Measurements from ENCODE around the gene EP400.
"Not testable (repeated sequence)": the region's sequence is repeated elsewhere in the genome, so short reads cannot be mapped to it uniquely, and the experiment has no call there.

The EP400 gene

DNA sequence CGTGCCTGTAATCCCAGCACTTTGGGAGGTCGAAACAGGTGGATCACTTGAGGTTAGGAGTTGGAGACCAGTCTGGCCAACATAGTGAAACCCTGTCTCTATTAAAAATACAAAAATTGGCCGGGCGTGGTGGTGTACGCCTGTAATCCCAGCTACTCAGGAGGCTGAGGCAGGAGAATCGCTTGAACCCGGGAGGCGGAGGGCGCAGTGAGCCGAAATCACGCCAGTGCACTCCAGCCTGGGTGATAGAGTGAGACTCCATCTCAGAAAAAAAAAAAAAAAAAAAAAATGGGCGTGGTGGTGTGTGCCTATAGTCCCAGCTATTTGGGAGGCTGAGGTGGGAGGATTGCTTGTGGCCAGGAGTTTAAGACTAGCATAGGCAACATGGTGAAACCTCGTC, 4.7 kb downstream of the EP400 start:
- H3K9me3 ChIP-seq (ENCODE audit: control extremely low read depth in 1 of 5, control insufficient read depth in 4 of 5, insufficient read depth in 2 of 5, low read depth in 1 of 5, low read length in 4 of 5); CTCF ChIA-PET; H3K36me3 ChIP-seq (ENCODE audit: control insufficient read depth in 4 of 4, insufficient read depth in 4 of 4, low read length in 3 of 4); H3K4me3 ChIP-seq (ENCODE audit: control insufficient read depth in 1 of 7, extremely low read depth in 1 of 7, insufficient read depth in 4 of 7, low read depth in 2 of 7, low read length in 6 of 7); H3K27me3 ChIP-seq (replicated peaks in 2 of 5; ENCODE audit: control insufficient read depth in 4 of 5, insufficient read depth in 5 of 5, low read length in 4 of 5); H3K27ac ChIP-seq (ENCODE audit: insufficient read depth in 1 of 2, low read depth in 1 of 2, low read length in 2 of 2, poor library complexity in 1 of 2, severe bottlenecking in 2 of 2); DNase-seq; POLR2A ChIA-PET: not testable (repeated sequence)
- WGBS (ENCODE audit: insufficient coverage): 95% methylated on average over 6 of the region's 13 CpGs
- peaks cover 0 to 12% (median 8%) of the 10 kb centered on the region in 4 experiments for H3K4me1 ChIP-seq (ENCODE audit: control extremely low read depth in 1 of 4, control insufficient read depth in 4 of 4, insufficient read depth in 4 of 4, low read length in 3 of 4)

- no peak for DNase-seq
- peaks cover 0 to 5% (median 1%) of the 10 kb centered on the region in 4 experiments for H3K4me1 ChIP-seq (ENCODE audit: control extremely low read depth in 1 of 4, control insufficient read depth in 4 of 4, insufficient read depth in 4 of 4, low read length in 3 of 4)
- 89% methylated on average over 3 of the region's 4 CpGs for WGBS (ENCODE audit: insufficient coverage)
- peaks cover 6 to 30% (median 14%) of the 10 kb centered on the region in 4 experiments for H3K36me3 ChIP-seq (ENCODE audit: control insufficient read depth in 4 of 4, insufficient read depth in 4 of 4, low read length in 3 of 4)
- no peaks in the 10 kb centered on the region for H3K27me3 ChIP-seq (replicated peaks in 2 of 5; ENCODE audit: control insufficient read depth in 4 of 5, insufficient read depth in 5 of 5, low read length in 4 of 5)
- ChIA-PET POLR2A (no interaction called here), CTCF (interaction anchor here (1.5 to 1.8 kb wide), 2 partner anchors 11 to 15 kb away, joined by 3 to 6 read pairs; no protein-coding TSS in a partner anchor)
- no peaks in the 10 kb centered on the region for H3K9me3 ChIP-seq (ENCODE audit: control extremely low read depth in 1 of 5, control insufficient read depth in 4 of 5, insufficient read depth in 2 of 5, low read depth in 1 of 5, low read length in 4 of 5)
- no peak overlapping the region for H3K4me3 ChIP-seq (ENCODE audit: control insufficient read depth in 1 of 7, extremely low read depth in 1 of 7, insufficient read depth in 4 of 7, low read depth in 2 of 7, low read length in 6 of 7)
- no peak overlapping the region for H3K27ac ChIP-seq (ENCODE audit: insufficient read depth in 1 of 2, low read depth in 1 of 2, low read length in 2 of 2, poor library complexity in 1 of 2, severe bottlenecking in 2 of 2)
These were observed 9.4 kb downstream of the EP400 start for GRCh38 chr12:131959116-131959515.

GRCh38 chr12:131959641-131960589, 10.2 kb downstream of the EP400 start:
- DNase-seq: no peak
- H3K9me3 ChIP-seq (ENCODE audit: control extremely low read depth in 1 of 5, control insufficient read depth in 4 of 5, insufficient read depth in 2 of 5, low read depth in 1 of 5, low read length in 4 of 5): no peaks in the 10 kb centered on the region
- no peaks in the 10 kb centered on the region for H3K27me3 ChIP-seq (replicated peaks in 2 of 5; ENCODE audit: control insufficient read depth in 4 of 5, insufficient read depth in 5 of 5, low read length in 4 of 5)
- no peak overlapping the region for H3K4me3 ChIP-seq (ENCODE audit: control insufficient read depth in 1 of 7, extremely low read depth in 1 of 7, insufficient read depth in 4 of 7, low read depth in 2 of 7, low read length in 6 of 7)
- ChIA-PET CTCF (interaction anchor here (1.2 to 1.8 kb wide), 3 partner anchors 10 to 134 kb away, joined by 3 to 6 read pairs (median 3); no protein-coding TSS in a partner anchor), POLR2A (no interaction called here)
- H3K4me1 ChIP-seq (ENCODE audit: control extremely low read depth in 1 of 4, control insufficient read depth in 4 of 4, insufficient read depth in 4 of 4, low read length in 3 of 4): peaks cover 0 to 5% (median 1%) of the 10 kb centered on the region in 4 experiments
- no peak overlapping the region for H3K27ac ChIP-seq (ENCODE audit: insufficient read depth in 1 of 2, low read depth in 1 of 2, low read length in 2 of 2, poor library complexity in 1 of 2, severe bottlenecking in 2 of 2)
- peaks cover 6 to 32% (median 15%) of the 10 kb centered on the region in 4 experiments for H3K36me3 ChIP-seq (ENCODE audit: control insufficient read depth in 4 of 4, insufficient read depth in 4 of 4, low read length in 3 of 4)
- 92% methylated on average over 14 of the region's 16 CpGs for WGBS (ENCODE audit: insufficient coverage)

DNA sequence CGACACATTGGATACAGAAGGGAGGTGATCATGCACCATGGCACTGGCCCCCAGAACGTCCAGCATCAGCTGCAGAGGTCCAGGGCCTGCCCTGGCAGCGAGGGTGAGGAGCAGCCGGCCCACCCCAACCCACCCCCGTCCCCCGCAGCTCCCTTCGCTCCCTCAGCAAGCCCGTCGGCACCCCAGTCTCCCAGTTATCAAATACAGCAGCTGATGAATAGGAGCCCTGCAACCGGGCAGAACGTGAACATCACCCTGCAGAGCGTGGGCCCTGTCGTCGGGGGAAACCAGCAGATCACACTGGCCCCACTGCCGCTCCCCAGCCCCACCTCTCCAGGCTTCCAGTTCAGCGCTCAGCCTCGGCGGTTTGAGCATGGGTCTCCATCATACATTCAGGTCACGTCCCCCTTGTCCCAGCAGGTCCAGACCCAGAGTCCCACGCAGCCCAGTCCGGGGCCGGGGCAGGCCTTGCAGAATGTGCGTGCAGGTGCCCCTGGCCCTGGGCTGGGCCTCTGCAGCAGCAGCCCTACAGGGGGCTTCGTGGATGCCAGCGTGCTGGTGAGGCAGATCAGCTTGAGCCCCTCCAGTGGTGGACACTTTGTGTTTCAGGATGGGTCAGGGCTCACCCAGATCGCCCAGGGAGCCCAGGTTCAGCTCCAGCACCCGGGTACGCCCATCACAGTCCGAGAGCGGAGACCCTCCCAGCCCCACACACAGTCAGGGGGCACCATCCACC, 11.0 kb downstream of the EP400 start:
- H3K4me1 ChIP-seq (ENCODE audit: control extremely low read depth in 1 of 4, control insufficient read depth in 4 of 4, insufficient read depth in 4 of 4, low read length in 3 of 4); H3K27ac ChIP-seq (ENCODE audit: insufficient read depth in 1 of 2, low read depth in 1 of 2, low read length in 2 of 2, poor library complexity in 1 of 2, severe bottlenecking in 2 of 2); POLR2A ChIA-PET; DNase-seq; H3K4me3 ChIP-seq (ENCODE audit: control insufficient read depth in 1 of 7, extremely low read depth in 1 of 7, insufficient read depth in 4 of 7, low read depth in 2 of 7, low read length in 6 of 7); H3K9me3 ChIP-seq (ENCODE audit: control extremely low read depth in 1 of 5, control insufficient read depth in 4 of 5, insufficient read depth in 2 of 5, low read depth in 1 of 5, low read length in 4 of 5); H3K27me3 ChIP-seq (replicated peaks in 2 of 5; ENCODE audit: control insufficient read depth in 4 of 5, insufficient read depth in 5 of 5, low read length in 4 of 5): not testable (repeated sequence)
- 100% methylated on average over 2 of the region's 30 CpGs for whole genome bisulfite sequencing (ENCODE audit: insufficient coverage)
- H3K36me3 ChIP-seq (ENCODE audit: control insufficient read depth in 4 of 4, insufficient read depth in 4 of 4, low read length in 3 of 4): peaks cover 6 to 38% (median 15%) of the 10 kb centered on the region in 4 experiments
- CTCF ChIA-PET: interaction anchor here (1.2 kb wide), 1 partner anchor 135 kb away, joined by 3 read pairs; no protein-coding TSS in a partner anchor

GRCh38 chr12:131961328-131961727, 11.6 kb downstream of the EP400 start:
- POLR2A ChIA-PET; H3K27me3 ChIP-seq (replicated peaks in 2 of 5; ENCODE audit: control insufficient read depth in 4 of 5, insufficient read depth in 5 of 5, low read length in 4 of 5); H3K27ac ChIP-seq (ENCODE audit: insufficient read depth in 1 of 2, low read depth in 1 of 2, low read length in 2 of 2, poor library complexity in 1 of 2, severe bottlenecking in 2 of 2); CTCF ChIA-PET; H3K4me3 ChIP-seq (ENCODE audit: control insufficient read depth in 1 of 7, extremely low read depth in 1 of 7, insufficient read depth in 4 of 7, low read depth in 2 of 7, low read length in 6 of 7); H3K4me1 ChIP-seq (ENCODE audit: control extremely low read depth in 1 of 4, control insufficient read depth in 4 of 4, insufficient read depth in 4 of 4, low read length in 3 of 4); DNase-seq; H3K9me3 ChIP-seq (ENCODE audit: control extremely low read depth in 1 of 5, control insufficient read depth in 4 of 5, insufficient read depth in 2 of 5, low read depth in 1 of 5, low read length in 4 of 5): not testable (repeated sequence)
- H3K36me3 ChIP-seq (ENCODE audit: control insufficient read depth in 4 of 4, insufficient read depth in 4 of 4, low read length in 3 of 4): peaks cover 6 to 38% (median 15%) of the 10 kb centered on the region in 4 experiments
- no CpG with 5 or more reads among the region's 20 CpGs for WGBS (ENCODE audit: insufficient coverage)

- 100% methylated on average over 5 of the region's 8 CpGs for WGBS (ENCODE audit: insufficient coverage)
- H3K4me1 ChIP-seq (ENCODE audit: control extremely low read depth in 1 of 4, control insufficient read depth in 4 of 4, insufficient read depth in 4 of 4, low read length in 3 of 4): peaks cover 0 to 2% (median 1%) of the 10 kb centered on the region in 4 experiments
- no peak for DNase-seq
- H3K4me3 ChIP-seq (ENCODE audit: control insufficient read depth in 1 of 7, extremely low read depth in 1 of 7, insufficient read depth in 4 of 7, low read depth in 2 of 7, low read length in 6 of 7): no peak overlapping the region
- H3K9me3 ChIP-seq (ENCODE audit: control extremely low read depth in 1 of 5, control insufficient read depth in 4 of 5, insufficient read depth in 2 of 5, low read depth in 1 of 5, low read length in 4 of 5): no peaks in the 10 kb centered on the region
- no peaks in the 10 kb centered on the region for H3K27me3 ChIP-seq (replicated peaks in 2 of 5; ENCODE audit: control insufficient read depth in 4 of 5, insufficient read depth in 5 of 5, low read length in 4 of 5)
- ChIA-PET POLR2A (no interaction called here), CTCF (interaction anchor here (1.0 kb wide), 1 partner anchor 9 kb away, joined by 4 read pairs; no protein-coding TSS in a partner anchor)
- peaks cover 6 to 38% (median 15%) of the 10 kb centered on the region in 4 experiments for H3K36me3 ChIP-seq (ENCODE audit: control insufficient read depth in 4 of 4, insufficient read depth in 4 of 4, low read length in 3 of 4)
- H3K27ac ChIP-seq (ENCODE audit: insufficient read depth in 1 of 2, low read depth in 1 of 2, low read length in 2 of 2, poor library complexity in 1 of 2, severe bottlenecking in 2 of 2): no peak overlapping the region
These were observed 12.3 kb downstream of the EP400 start for GRCh38 chr12:131962069-131962468.

All from common myeloid progenitor, CD34-positive (primary cell).